Hepatocyte (in vitro differentiated cells): ENCODE results near the gene PEX7. TPM values are rescaled to one million over a fixed set of nuclear protein-coding genes. Genes with fewer than 3 reads are reported as not detected.
A peak's percentile ranks its signal among the peaks of the same experiment; 100 is the strongest.

Experiments
- DNase-seq: peaks from one replicate; pipeline ENCODE4 v3.0.0-alpha.2; 2016; ENCODE audit warnings: low spot score
- H2AFZ ChIP-seq: fragments of 200-600 bp; sonication (generic); 2 replicates; pipeline ENCODE4 v1.6.0; 2016; ENCODE audit warnings: antibody characterized with exemption, mild to moderate bottlenecking
- H3K27ac ChIP-seq: fragments of 200-600 bp; sonication (generic); 2 replicates; pipeline ENCODE4 v1.5.1; 2016; ENCODE audit warnings: mild to moderate bottlenecking
- H3K27me3 ChIP-seq: fragments of 200-600 bp; sonication (generic); 2 replicates; pipeline ENCODE4 v1.6.1; 2016
- H3K36me3 ChIP-seq: fragments of 200-600 bp; sonication (generic); replicated peaks from 2 replicates; pipeline ENCODE4 v1.5.1; 2016; ENCODE audit warnings: low read depth; ENCODE audit not compliant: insufficient read depth
- H3K4me1 ChIP-seq: fragments of 200-600 bp; sonication (generic); 2 replicates; pipeline ENCODE4 v1.5.1; 2016; ENCODE audit warnings: mild to moderate bottlenecking, moderate library complexity; ENCODE audit not compliant: insufficient read depth
- H3K4me2 ChIP-seq: fragments of 200-600 bp; sonication (generic); 2 replicates; pipeline ENCODE4 v1.6.0; 2016
- H3K4me3 ChIP-seq: fragments of 200-600 bp; sonication (generic); 2 replicates; pipeline ENCODE4 v1.5.1; 2016; ENCODE audit warnings: mild to moderate bottlenecking
- H3K79me2 ChIP-seq: fragments of 200-600 bp; sonication (generic); 2 replicates; pipeline ENCODE4 v1.6.0; 2017; ENCODE audit warnings: mild to moderate bottlenecking
- H3K9me2 ChIP-seq: fragments of 200-600 bp; sonication (generic); replicated peaks from 2 replicates; pipeline ENCODE4 v1.6.0; 2017; ENCODE audit warnings: mild to moderate bottlenecking; ENCODE audit not compliant: insufficient read depth
- H3K9me3 ChIP-seq: fragments of 200-600 bp; sonication (generic); 2 replicates; pipeline ENCODE4 v1.5.1; 2016; ENCODE audit warnings: low read depth, mild to moderate bottlenecking
- H4K20me1 ChIP-seq: fragments of 200-600 bp; sonication (generic); 2 replicates; pipeline ENCODE4 v1.6.0; 2016; ENCODE audit warnings: mild to moderate bottlenecking; ENCODE audit not compliant: insufficient read depth, poor library complexity, severe bottlenecking
- EZH2 ChIP-seq: fragments of 200-600 bp; sonication (generic); IDR thresholded peaks from 2 replicates; pipeline ENCODE4 v1.6.1; 2016; ENCODE audit warnings: antibody characterized with exemption, mild to moderate bottlenecking, borderline replicate concordance
- EZH2phosphoT487 ChIP-seq: fragments of 200-600 bp; sonication (generic); IDR thresholded peaks from one replicate; pipeline ENCODE4 v1.6.1; 2018; ENCODE audit warnings: antibody characterized with exemption, mild to moderate bottlenecking, low read depth, moderate library complexity; ENCODE audit not compliant: unreplicated experiment, severe bottlenecking
- WGBS: methylation state at CpG from one replicate; pipeline ENCODE4 v1.1.6; 2016; ENCODE audit warnings: low lambda C conversion rate; ENCODE audit errors: missing lambda C conversion rate; 5-methylcytosine and 5-hydroxymethylcytosine counted together
- polyA plus RNA-seq: library from polyadenylated mRNA; unstranded; fragments of >200 nt; fragmentation: Nextera tagmentation; extraction: Ambion mirVana; gene quantifications from 2 replicates; pipeline ENCODE4 v1.2.1, GENCODE V29; 2016
- total RNA-seq: library from RNA; depleted of rRNA; stranded (reverse); fragments of >200 nt; gene quantifications from 2 replicates; pipeline ENCODE4 v1.2.3, GENCODE V29; 2014
- TF ChIP-seq, protein P1 (sequence below): fragments of 200-600 bp; sonication (generic); IDR thresholded peaks from 2 replicates; pipeline ENCODE4 v1.5.1; 2016; ENCODE audit warnings: antibody characterized with exemption, mild to moderate bottlenecking; ENCODE audit not compliant: poor library complexity

PEX7 gene
- total and polyA plus RNA-seq, 2 experiments from 2014 or later = 9.6 to 15.6 TPM

GRCh38 chr6:136927292-136927691 is 104.9 kb downstream of the PEX7 start:
- H2AFZ ChIP-seq = no peak overlapping the region
- H3K27ac ChIP-seq = no peak overlapping the region
- H3K9me3 ChIP-seq = no peaks in the 10 kb centered on the region
- H4K20me1 ChIP-seq = no peaks in the 10 kb centered on the region
- H3K4me1 ChIP-seq = no peaks in the 10 kb centered on the region
- no peak overlapping the region for H3K4me2 ChIP-seq
- 67% methylated on average over 3 of the region's 3 CpGs for WGBS
- peaks cover 29% of the 10 kb centered on the region for H3K27me3 ChIP-seq
- DNase-seq = peak; percentile 9
- H3K79me2 ChIP-seq = no peaks in the 10 kb centered on the region
- no peak overlapping the region for H3K4me3 ChIP-seq
- H3K36me3 ChIP-seq = no peaks in the 10 kb centered on the region
- TF ChIP-seq EZH2phosphoT487 = no peak
- TF ChIP-seq, protein P1, sequence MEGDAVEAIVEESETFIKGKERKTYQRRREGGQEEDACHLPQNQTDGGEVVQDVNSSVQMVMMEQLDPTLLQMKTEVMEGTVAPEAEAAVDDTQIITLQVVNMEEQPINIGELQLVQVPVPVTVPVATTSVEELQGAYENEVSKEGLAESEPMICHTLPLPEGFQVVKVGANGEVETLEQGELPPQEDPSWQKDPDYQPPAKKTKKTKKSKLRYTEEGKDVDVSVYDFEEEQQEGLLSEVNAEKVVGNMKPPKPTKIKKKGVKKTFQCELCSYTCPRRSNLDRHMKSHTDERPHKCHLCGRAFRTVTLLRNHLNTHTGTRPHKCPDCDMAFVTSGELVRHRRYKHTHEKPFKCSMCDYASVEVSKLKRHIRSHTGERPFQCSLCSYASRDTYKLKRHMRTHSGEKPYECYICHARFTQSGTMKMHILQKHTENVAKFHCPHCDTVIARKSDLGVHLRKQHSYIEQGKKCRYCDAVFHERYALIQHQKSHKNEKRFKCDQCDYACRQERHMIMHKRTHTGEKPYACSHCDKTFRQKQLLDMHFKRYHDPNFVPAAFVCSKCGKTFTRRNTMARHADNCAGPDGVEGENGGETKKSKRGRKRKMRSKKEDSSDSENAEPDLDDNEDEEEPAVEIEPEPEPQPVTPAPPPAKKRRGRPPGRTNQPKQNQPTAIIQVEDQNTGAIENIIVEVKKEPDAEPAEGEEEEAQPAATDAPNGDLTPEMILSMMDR = peak; percentile 9
- no peaks in the 10 kb centered on the region for H3K9me2 ChIP-seq

DNA sequence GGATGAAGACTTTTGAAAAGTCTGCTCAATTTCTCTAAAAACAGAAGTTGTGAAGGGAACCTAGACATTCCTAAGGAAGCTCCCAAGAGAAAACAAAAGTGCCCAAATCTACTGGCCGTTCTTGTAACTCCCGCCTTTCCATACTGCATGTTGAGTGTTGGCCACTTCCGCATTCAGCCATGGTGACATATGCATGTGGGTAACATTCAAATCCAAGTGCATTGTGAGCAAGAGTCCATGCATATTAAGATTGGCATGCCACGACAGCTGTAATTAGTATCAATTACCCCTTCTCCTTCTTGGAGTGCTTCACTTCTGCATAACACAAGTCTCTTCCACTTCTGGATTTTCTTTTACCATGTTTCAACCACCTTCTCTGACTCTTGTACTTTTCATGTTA is 108.1 kb downstream of the PEX7 start:
- Histone ChIP-seq H2AFZ (no peak overlapping the region), H3K79me2 (no peaks in the 10 kb centered on the region), H3K9me2 (no peaks in the 10 kb centered on the region), H3K36me3 (no peaks in the 10 kb centered on the region), H3K27me3 (peaks cover 5% of the 10 kb centered on the region), H4K20me1 (no peaks in the 10 kb centered on the region), H3K4me1 (no peaks in the 10 kb centered on the region), H3K4me3 (no peak overlapping the region), H3K27ac (no peak overlapping the region), H3K4me2 (no peak overlapping the region), H3K9me3 (no peaks in the 10 kb centered on the region)
- no peak for DNase-seq
- WGBS = 95% methylated on average over 4 of the region's 4 CpGs
- TF ChIP-seq, protein P1 = no peak
- TF ChIP-seq EZH2 (no peak), EZH2phosphoT487 (no peak)

DNA sequence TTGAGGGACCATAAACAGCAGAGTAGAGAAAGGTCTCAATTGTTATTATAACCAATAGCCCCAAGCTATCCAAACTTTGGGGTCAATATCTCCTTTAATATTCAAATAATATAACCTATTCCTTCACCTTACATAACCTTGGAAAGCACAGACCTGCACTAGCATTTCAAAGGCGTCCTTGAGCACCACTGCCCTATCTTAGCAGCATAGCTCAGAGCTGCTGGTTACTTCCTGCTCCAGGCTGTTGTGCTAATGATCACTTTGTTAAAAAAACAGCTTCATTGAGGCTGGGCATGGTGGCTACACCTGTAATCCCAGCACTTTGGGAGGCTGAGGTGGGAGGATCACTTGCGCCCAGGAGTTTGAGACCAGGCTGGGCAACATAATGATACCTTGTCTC is 110.2 kb downstream of the PEX7 start:
- Histone ChIP-seq H4K20me1 (no peaks in the 10 kb centered on the region), H2AFZ (no peak overlapping the region), H3K27me3 (peaks cover 5% of the 10 kb centered on the region), H3K9me3 (no peaks in the 10 kb centered on the region), H3K9me2 (no peaks in the 10 kb centered on the region), H3K4me2 (no peak overlapping the region), H3K4me3 (no peak overlapping the region), H3K4me1 (no peaks in the 10 kb centered on the region), H3K36me3 (no peaks in the 10 kb centered on the region), H3K79me2 (no peaks in the 10 kb centered on the region), H3K27ac (no peak overlapping the region)
- no peak for TF ChIP-seq EZH2phosphoT487
- TF ChIP-seq, protein P1 = no peak
- no peak for TF ChIP-seq EZH2
- WGBS = 89% methylated on average over 2 of the region's 2 CpGs
- no peak for DNase-seq

DNA sequence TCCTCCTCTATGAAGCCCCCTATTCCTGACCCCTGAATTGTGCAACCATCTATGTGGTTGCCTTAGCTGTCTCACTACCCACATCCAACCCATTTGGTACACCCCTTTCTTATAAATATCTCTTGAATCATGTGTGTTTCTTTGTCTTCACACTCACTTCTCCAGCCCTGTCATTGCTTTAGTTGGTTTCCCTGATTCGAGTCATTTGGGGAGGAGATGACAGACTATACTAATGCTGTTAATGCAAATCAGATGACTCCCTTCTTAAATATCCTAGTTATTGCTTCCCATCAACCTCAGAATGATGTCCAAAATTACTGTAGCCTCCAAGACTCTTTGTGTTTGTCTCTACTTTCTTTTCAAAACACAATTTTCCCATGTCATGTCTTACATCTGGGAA is 122.7 kb downstream of the PEX7 start:
- Histone ChIP-seq H3K4me1 (no peaks in the 10 kb centered on the region), H4K20me1 (no peaks in the 10 kb centered on the region), H3K79me2 (no peaks in the 10 kb centered on the region), H3K9me2 (no peaks in the 10 kb centered on the region), H3K27me3 (no peaks in the 10 kb centered on the region), H2AFZ (no peak overlapping the region), H3K4me3 (no peak overlapping the region), H3K27ac (no peak overlapping the region), H3K36me3 (no peaks in the 10 kb centered on the region), H3K4me2 (no peak overlapping the region), H3K9me3 (no peaks in the 10 kb centered on the region)
- TF ChIP-seq EZH2phosphoT487 = no peak
- TF ChIP-seq, protein P1 = no peak
- TF ChIP-seq EZH2 = no peak
- DNase-seq = no peak
- 76% methylated on average over 1 of the region's 1 CpG for WGBS
